ENCODE measurements around the gene CAPN13. TPM values are rescaled to one million over a fixed set of nuclear protein-coding genes. Genes with fewer than 3 reads are reported as not detected.

The CAPN13 gene
- total RNA-seq, 1 donor from 2014 or later, result not detected

DNA sequence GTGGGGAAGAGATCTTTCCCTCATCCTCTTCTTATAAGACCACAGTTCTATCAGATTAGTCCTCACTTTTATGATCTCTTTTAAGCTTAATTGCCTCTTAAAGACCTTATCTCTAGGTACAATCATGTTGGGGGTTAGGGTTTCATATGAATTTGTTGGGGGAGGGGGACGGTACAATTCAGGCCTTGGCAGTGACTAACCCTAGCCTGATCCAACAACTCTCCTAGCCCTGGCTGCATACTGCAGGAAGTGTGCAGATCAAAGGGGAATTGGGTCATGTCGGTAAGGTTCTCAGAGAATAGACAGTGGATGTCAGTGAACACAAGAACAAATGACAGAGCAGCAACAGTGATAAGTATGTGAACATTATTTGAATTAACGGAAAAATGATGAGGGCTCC is 16.4 kb downstream of the CAPN13 start:
- H3K4me1 ChIP-seq (ENCODE audit: insufficient read depth, low read length), result no peaks in the 10 kb centered on the region
- H3K9ac ChIP-seq (ENCODE audit: low read length), result no peak overlapping the region
- no peaks in the 10 kb centered on the region for H3K27me3 ChIP-seq (ENCODE audit: insufficient read depth, low read length)
- no peaks in the 10 kb centered on the region for H3K9me3 Mint-ChIP-seq (ENCODE audit: unreplicated experiment)
- no peak for FAIRE-seq
- no peak overlapping the region for H2AFZ ChIP-seq (ENCODE audit: low read depth, low read length)
- H3K4me1 Mint-ChIP-seq (ENCODE audit: low read depth, unreplicated experiment), result no peaks in the 10 kb centered on the region
- no peaks in the 10 kb centered on the region for H3K9me3 ChIP-seq (ENCODE audit: insufficient read depth, low read depth, low read length)
- no peaks in the 10 kb centered on the region for H4K20me1 ChIP-seq (ENCODE audit: insufficient read depth, low read length)
- no peak for TF ChIP-seq EZH2 (IDR thresholded peaks at IDR 0.05; ENCODE audit: insufficient read depth, low read length)
- no peaks in the 10 kb centered on the region for H3K36me3 ChIP-seq (ENCODE audit: insufficient read depth, low read length)
- no peak overlapping the region for H3K4me3 Mint-ChIP-seq (ENCODE audit: unreplicated experiment)
- no peak overlapping the region for H3K4me3 ChIP-seq (ENCODE audit: insufficient read depth, low read depth, low read length)
- H3K4me2 ChIP-seq (ENCODE audit: low read length), result no peak overlapping the region
- no peak overlapping the region for H3K27ac Mint-ChIP-seq (ENCODE audit: unreplicated experiment)
- H3K27ac ChIP-seq (ENCODE audit: low read depth, low read length), result no peak overlapping the region
- peaks cover 12% of the 10 kb centered on the region for H3K27me3 Mint-ChIP-seq (ENCODE audit: low read depth, unreplicated experiment)
- no peaks in the 10 kb centered on the region for H3K79me2 ChIP-seq (ENCODE audit: insufficient read depth, low read length)
- H3K36me3 Mint-ChIP-seq (ENCODE audit: low read depth, unreplicated experiment), result no peaks in the 10 kb centered on the region
- no peak for DNase-seq (ENCODE audit: low read depth)

DNA sequence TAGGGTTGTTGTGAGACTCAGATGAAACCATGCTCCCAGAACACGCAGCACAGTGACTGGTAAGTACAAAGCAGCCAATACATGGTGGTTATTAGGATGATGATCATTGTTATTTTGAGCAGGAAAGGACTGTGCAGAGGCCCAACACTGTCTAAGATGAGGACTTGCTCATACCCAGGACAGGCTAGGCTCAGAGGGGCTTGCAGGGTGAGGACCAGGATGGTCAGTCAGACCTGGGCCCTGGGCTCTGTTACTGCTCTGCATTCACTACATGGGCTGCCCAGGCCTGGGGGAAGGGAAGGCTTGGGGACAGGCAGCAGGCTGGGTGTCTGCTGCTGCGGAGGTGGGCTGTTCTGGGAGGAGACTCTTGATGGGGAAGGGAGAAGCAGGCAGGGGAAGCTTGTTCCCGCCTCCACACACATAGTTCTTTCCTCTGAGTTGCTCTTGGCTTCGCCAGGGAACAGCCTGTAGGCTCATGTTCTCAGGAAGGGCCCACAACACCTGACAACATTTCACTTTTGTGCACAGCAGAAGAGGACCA is 17.5 kb downstream of the CAPN13 start:
- peaks cover 15% of the 10 kb centered on the region for H3K27me3 Mint-ChIP-seq (ENCODE audit: low read depth, unreplicated experiment)
- H3K27ac ChIP-seq (ENCODE audit: low read depth, low read length), result no peak overlapping the region
- no peak for TF ChIP-seq EZH2 (IDR thresholded peaks at IDR 0.05; ENCODE audit: insufficient read depth, low read length)
- TF ChIP-seq, protein P1, sequence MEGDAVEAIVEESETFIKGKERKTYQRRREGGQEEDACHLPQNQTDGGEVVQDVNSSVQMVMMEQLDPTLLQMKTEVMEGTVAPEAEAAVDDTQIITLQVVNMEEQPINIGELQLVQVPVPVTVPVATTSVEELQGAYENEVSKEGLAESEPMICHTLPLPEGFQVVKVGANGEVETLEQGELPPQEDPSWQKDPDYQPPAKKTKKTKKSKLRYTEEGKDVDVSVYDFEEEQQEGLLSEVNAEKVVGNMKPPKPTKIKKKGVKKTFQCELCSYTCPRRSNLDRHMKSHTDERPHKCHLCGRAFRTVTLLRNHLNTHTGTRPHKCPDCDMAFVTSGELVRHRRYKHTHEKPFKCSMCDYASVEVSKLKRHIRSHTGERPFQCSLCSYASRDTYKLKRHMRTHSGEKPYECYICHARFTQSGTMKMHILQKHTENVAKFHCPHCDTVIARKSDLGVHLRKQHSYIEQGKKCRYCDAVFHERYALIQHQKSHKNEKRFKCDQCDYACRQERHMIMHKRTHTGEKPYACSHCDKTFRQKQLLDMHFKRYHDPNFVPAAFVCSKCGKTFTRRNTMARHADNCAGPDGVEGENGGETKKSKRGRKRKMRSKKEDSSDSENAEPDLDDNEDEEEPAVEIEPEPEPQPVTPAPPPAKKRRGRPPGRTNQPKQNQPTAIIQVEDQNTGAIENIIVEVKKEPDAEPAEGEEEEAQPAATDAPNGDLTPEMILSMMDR (IDR thresholded peaks at IDR 0.05; ENCODE audit: insufficient read depth, low read depth, low read length), result no peak
- no peaks in the 10 kb centered on the region for H3K79me2 ChIP-seq (ENCODE audit: insufficient read depth, low read length)
- H3K27ac Mint-ChIP-seq (ENCODE audit: unreplicated experiment), result no peak overlapping the region
- no peak overlapping the region for H3K4me3 ChIP-seq (ENCODE audit: insufficient read depth, low read depth, low read length)
- no peaks in the 10 kb centered on the region for H3K36me3 ChIP-seq (ENCODE audit: insufficient read depth, low read length)
- no peaks in the 10 kb centered on the region for H3K4me1 Mint-ChIP-seq (ENCODE audit: low read depth, unreplicated experiment)
- H4K20me1 ChIP-seq (ENCODE audit: insufficient read depth, low read length), result no peaks in the 10 kb centered on the region
- H2AFZ ChIP-seq (ENCODE audit: low read depth, low read length), result no peak overlapping the region
- H3K4me2 ChIP-seq (ENCODE audit: low read length), result no peak overlapping the region
- no peaks in the 10 kb centered on the region for H3K27me3 ChIP-seq (ENCODE audit: insufficient read depth, low read length)
- FAIRE-seq, result no peak
- no peaks in the 10 kb centered on the region for H3K36me3 Mint-ChIP-seq (ENCODE audit: low read depth, unreplicated experiment)
- DNase-seq (ENCODE audit: low read depth), result no peak
- H3K4me3 Mint-ChIP-seq (ENCODE audit: unreplicated experiment), result no peak overlapping the region
- H3K9me3 Mint-ChIP-seq (ENCODE audit: unreplicated experiment), result no peaks in the 10 kb centered on the region
- H3K4me1 ChIP-seq (ENCODE audit: insufficient read depth, low read length), result no peaks in the 10 kb centered on the region
- H3K9me3 ChIP-seq (ENCODE audit: insufficient read depth, low read depth, low read length), result no peaks in the 10 kb centered on the region
- H3K9ac ChIP-seq (ENCODE audit: low read length), result no peak overlapping the region

DNA sequence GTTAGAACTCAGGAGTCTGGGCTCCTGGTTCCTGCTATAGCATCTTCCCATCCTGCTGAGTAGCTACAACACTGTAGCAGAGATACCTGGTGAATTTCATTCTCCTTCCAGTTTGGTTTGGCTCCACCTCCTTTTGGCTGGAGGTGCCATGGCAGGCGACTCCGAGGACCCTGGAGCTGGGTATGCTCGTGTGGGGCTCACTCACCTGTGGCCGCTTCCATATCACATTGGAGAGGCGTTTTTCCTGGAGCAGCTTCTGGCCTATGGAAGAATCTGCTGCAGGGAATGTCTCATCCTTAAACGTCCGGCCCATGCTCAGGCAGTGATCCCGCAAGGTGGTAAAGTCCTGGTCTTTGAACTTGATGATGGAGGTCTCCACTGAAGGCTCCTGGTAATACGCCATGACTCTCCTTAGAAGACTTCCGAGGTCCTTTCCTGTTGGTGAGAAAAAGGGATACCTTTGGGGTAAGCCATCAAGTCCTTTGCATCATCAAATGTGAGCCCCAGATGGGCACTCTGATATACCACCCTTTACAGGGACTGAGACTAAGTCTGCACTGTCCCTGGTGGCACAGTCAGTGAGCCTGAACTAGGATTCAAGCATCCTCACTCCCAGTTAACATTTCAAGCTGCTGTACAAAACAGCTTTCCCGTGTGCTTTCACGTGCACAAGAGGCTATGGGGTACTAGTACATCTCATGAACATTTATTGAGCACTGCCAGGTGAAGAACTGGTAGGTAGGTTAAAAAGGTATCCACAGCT is 20.1 kb downstream of the CAPN13 start:
- H4K20me1 ChIP-seq (ENCODE audit: insufficient read depth, low read length), result no peaks in the 10 kb centered on the region
- H3K9ac ChIP-seq (ENCODE audit: low read length), result no peak overlapping the region
- H3K27me3 ChIP-seq (ENCODE audit: insufficient read depth, low read length), result no peaks in the 10 kb centered on the region
- no peak for TF ChIP-seq EZH2 (IDR thresholded peaks at IDR 0.05; ENCODE audit: insufficient read depth, low read length)
- TF ChIP-seq, protein P1 (IDR thresholded peaks at IDR 0.05; ENCODE audit: insufficient read depth, low read depth, low read length), result no peak
- Mint-ChIP-seq H3K27ac (ENCODE audit: unreplicated experiment) (no peak overlapping the region), H3K9me3 (ENCODE audit: unreplicated experiment) (no peaks in the 10 kb centered on the region), H3K4me3 (ENCODE audit: unreplicated experiment) (no peak overlapping the region), H3K27me3 (ENCODE audit: low read depth, unreplicated experiment) (peaks cover 15% of the 10 kb centered on the region), H3K36me3 (ENCODE audit: low read depth, unreplicated experiment) (no peaks in the 10 kb centered on the region), H3K4me1 (ENCODE audit: low read depth, unreplicated experiment) (no peaks in the 10 kb centered on the region)
- no peak overlapping the region for H3K4me2 ChIP-seq (ENCODE audit: low read length)
- no peaks in the 10 kb centered on the region for H3K36me3 ChIP-seq (ENCODE audit: insufficient read depth, low read length)
- no peaks in the 10 kb centered on the region for H3K79me2 ChIP-seq (ENCODE audit: insufficient read depth, low read length)
- FAIRE-seq, result no peak
- no peak overlapping the region for H3K4me3 ChIP-seq (ENCODE audit: insufficient read depth, low read depth, low read length)
- no peak overlapping the region for H3K27ac ChIP-seq (ENCODE audit: low read depth, low read length)
- no peak overlapping the region for H2AFZ ChIP-seq (ENCODE audit: low read depth, low read length)
- H3K9me3 ChIP-seq (ENCODE audit: insufficient read depth, low read depth, low read length), result no peaks in the 10 kb centered on the region
- DNase-seq (ENCODE audit: low read depth), result no peak
- no peaks in the 10 kb centered on the region for H3K4me1 ChIP-seq (ENCODE audit: insufficient read depth, low read length)
